ENCODE results near the gene DHCR24.

DNA sequence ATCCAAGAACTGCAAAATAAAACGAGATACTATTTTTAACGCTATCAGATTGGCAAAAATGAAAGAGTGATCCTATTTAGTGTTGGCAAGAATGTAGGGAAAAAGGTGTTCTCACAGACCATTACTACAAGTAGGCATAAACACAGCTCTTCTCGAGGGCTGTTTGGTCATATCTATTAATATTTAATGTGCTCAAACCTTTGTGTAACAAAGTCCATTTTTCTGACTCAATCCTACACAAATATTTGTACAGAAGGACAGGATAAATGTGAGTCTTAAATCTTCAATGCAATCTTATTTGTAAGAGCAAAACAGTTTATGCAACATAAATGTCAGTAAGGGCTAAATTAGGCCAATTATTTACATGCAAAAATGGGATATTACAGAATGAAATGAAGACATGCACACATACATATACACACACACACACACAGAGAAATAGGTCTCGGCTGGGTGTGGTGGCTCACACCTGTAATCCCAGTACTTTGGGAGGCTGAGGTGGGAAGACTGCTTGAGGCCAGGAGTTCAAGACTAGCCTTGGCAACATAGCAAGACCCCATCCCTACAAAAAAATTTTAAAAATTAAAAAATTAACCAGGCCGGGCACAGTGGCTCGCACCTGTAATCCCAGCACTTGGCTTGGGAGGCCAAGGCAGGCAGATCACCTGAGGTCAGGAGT, 17.7 kb downstream of the DHCR24 start:
- no peak for TF ChIP-seq EZH2 (IDR thresholded peaks at IDR 0.05)
- no peak for TF ChIP-seq POLR2AphosphoS5 (IDR thresholded peaks at IDR 0.05; ENCODE audit: borderline replicate concordance, low read depth, low read length)

Data from SK-N-MC (cell line).